Subcutaneous adipose tissue (tissue), 4 donors: ENCODE measurements around the gene ACTR1A. TPM values are rescaled to one million over a fixed set of nuclear protein-coding genes. Genes with fewer than 3 reads are reported as not detected.

Experiments
- total RNA-seq, 4 donors: library from RNA; depleted of rRNA; stranded (reverse); fragments of >200 nt; gene quantifications; one replicate each; pipeline ENCODE4 v1.1.0, GENCODE V29; 2016
- TF ChIP-seq, protein P1 (sequence below): fragments of 450-650 bp; IDR thresholded peaks from one replicate; pipeline ENCODE4 v1.5.1; 2016; ENCODE audit warnings: low read depth, mild to moderate bottlenecking, control low read depth, antibody characterized with exemption, moderate library complexity

ACTR1A gene
- total RNA-seq, 4 donors from 2014 or later: 86.0 to 147 (median 88.3) TPM

DNA sequence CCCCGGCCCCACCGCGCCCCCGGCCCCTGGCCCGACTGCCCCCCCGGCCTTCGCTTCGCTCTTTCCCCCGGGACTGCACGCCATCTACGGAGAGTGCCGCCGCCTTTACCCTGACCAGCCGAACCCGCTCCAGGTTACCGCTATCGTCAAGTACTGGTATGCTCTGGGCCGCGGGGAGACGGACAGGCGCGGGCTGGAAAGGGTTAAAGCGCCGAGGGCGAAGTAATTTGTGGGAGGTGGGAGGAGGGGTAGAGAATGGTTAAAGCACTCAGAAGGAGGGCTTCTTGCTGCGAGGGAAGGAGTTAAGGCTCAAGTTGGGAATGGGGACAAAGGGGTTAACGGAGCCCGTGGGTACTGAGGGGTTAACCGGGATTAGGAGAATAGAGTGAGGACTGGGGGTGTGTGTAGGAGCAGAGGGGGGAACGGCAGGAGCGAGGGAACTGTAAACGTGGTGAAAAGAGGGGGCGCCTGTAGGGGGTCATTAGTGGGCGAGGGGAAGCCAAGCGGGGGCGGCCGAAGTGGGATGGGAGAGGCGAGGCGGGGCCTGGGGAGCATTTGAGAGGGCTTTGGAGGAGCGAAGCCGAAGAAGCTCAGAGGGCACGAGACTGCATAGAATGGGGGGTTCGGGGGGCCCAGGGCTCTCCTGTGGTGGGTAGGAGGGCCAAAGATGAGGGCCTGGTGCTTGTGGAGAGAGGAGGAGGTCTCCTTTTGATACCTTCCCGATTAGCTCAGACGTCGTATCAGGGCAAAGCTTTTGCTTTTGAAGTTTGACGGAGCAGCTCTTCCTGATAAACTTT, 1.9 kb upstream of the ACTR1A start:
- TF ChIP-seq, protein P1, sequence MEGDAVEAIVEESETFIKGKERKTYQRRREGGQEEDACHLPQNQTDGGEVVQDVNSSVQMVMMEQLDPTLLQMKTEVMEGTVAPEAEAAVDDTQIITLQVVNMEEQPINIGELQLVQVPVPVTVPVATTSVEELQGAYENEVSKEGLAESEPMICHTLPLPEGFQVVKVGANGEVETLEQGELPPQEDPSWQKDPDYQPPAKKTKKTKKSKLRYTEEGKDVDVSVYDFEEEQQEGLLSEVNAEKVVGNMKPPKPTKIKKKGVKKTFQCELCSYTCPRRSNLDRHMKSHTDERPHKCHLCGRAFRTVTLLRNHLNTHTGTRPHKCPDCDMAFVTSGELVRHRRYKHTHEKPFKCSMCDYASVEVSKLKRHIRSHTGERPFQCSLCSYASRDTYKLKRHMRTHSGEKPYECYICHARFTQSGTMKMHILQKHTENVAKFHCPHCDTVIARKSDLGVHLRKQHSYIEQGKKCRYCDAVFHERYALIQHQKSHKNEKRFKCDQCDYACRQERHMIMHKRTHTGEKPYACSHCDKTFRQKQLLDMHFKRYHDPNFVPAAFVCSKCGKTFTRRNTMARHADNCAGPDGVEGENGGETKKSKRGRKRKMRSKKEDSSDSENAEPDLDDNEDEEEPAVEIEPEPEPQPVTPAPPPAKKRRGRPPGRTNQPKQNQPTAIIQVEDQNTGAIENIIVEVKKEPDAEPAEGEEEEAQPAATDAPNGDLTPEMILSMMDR: no peak

DNA sequence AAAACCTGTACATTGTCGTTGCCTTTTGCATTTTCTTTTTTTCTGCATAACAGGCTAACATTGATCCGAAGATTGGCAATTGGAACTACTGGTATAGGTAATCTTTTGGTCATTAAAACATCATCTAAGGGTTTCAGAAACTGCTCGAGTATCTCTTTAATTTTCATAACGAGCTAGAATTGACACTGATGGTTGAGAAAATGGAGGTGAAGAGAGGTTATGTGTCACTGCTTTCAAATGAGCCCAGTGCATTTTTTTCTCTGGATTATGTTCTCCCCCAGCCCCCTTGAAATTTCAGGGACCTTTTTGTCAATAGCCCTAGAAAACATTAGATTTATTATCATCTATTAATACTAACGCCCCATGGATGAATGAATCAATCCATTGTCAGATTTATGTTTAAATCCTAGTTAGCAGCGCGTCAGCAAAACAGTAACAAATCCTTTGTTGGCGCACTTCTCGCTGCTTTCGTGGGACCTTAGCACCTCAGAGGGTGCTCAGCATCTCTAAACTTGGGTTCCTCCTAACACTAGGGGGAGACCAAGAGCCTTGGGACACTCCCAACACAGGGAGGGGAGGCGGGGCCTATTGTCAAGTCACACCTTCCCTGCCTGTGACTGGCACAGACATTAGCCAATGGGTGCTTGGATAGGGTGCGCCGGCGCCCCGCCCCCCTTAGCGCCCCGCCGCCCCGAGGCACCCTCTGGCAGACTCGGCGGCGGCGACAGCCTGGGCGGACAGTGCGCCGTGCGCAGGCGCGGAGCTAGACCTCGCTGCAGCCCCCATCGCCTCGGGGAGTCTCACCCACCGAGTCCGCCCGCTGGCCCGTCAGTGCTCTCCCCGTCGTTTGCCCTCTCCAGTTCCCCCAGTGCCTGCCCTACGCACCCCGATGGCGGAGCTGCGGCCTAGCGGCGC, 1.0 kb upstream of the ACTR1A start, which contains the start of gene SUFU:
TSS of gene SUFU (plus strand) at position 709 of the 915 bp plus-strand sequence. CDS start at position 890, 181 bp downstream.
- TF ChIP-seq, protein P1: no peak

DNA sequence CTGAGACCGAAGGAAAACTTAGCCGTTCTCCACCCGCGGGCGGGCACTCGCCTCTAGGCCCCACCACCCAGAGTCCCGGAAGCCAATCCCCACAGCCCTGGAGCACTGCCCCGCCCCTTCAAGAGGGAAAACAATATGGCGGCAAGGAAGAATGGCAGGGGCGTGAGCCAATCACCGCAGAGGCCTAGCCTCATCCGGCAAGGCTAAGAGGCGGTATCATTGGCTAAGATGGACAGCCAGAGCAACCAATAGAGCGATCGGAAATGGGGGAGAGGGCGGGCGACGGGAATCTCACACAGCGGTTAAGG, 529 bp downstream of the ACTR1A start:
- TF ChIP-seq, protein P1: no peak

DNA sequence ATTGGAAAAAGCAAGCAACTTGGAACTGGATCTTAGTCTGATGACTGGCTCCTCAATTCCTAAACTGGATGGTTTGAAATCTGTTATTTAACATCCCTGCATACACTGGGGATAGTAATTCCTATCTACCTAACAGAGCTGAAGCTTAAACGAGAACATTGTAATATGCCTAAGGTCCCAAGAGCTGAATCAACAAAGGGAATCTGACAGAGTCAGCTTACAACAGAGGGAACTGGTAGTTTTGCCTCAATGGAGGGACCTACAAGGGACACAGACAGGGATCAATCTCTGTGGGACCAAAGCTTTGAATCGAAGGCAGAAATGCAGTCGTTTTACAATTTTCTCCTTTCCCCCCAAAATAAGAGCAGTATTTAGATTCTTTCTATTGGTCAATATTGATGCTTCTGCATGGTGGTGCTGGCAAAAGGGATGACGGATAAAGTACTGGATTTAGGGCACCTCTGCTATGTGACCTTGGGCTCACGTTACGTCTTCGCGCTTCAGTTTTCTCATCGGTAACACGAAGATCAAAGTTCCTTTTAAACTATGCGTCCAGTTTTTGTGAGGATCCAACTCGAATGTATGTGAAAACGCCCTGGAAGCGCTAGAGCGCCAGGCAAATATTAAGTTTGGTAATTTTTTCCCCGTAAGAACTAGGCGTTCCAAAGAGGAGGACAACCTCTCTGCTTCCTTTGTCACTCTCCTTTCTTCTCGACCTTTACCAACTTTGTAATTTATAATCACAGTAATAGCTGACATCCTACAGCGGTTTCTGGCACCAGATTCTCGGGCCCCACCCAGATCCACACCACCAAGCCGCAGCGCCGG, 1.1 kb downstream of the ACTR1A start:
- TF ChIP-seq, protein P1: no peak

DNA sequence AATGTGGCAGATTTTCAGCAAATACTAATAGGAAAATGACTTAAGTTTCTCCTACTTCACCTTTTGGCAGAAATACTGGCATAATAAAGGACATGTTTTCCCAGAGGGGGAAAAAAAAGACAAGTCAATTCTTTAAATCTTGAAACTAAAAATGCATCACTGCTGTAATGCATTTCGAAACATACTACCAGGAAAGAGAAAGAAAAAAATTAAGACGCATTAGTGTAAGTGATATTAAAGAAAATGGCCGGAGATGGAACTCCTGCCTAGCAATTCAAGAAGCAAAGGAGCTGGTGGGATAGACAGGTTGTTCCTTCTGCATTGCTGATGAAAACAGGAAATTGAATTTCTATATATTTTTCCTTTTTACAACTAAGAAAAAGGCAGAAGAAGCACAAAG, 3.2 kb downstream of the ACTR1A start:
- TF ChIP-seq, protein P1: no peak

DNA sequence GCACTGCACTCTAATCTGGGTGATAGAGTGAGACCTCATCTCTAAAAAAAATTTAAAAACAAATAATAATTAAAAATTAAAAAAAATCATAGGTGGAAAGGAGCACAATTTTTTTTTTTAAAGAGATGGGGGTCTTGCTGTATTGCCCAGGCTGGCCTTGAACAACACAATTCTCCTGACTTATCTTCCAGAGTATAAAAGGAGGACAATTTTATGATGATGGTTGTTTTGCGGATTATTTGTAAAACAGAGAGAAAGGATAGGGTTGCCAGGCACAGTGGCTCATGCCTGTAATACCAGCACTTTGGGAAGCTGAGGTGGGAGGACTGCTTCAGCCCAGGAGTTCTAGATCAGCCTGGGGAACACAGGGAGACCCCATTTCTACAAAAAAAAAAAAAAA, 5.0 kb downstream of the ACTR1A start:
- TF ChIP-seq, protein P1: no peak

DNA sequence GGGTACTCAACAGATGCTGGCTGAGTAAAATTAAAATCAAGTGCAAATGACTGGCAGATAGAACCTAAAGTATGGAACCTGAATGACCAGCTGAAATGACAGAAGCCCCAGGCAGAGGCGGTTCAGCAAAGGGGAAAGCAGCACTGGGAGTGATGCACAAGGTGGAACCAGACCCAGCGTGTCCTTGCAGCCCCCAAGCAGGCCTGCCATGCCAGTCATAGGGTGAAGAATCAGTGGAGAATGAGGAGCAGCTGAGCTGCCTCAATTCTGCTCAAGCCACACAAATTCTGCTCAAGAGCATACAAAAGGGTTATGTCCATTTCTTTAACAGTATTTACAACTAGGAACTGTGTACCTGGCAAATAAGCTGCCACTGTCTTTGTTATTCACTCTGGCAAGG, 8.7 kb downstream of the ACTR1A start:
- TF ChIP-seq, protein P1: no peak
